ENCODE data around the gene ARID2.

The ARID2 gene

DNA sequence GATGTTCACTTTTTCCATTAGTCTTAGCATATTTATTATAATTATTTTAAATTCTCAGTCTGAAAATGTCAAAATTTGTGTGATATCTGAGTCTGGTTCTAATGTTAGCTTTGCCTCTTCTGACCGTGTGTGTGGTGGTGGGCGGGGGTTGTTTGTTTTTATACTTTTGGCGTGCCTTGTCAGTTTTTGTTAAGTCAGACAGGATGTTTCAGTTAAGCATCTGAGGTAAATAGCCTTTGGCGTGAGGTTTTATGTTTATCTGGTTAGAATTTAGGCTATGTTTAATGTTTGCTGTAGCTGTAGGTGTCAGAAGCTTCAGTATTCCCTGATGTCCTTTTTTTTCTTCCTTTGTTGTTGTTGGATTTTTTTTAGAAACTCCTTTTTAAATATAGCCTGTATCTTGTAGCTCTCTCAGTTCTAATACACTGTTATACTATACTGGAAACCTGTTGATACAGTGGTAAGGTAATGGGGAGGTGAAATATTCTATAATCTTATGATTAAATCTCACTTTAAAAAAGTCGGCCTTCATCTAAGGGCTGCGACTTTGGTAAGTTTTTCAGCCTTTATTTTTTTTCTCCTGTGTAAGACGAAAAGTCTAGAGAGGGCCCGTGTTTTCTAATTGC lies 149.2 kb downstream of the ARID2 start:
- DNase-seq = peak; percentile 17

DNA sequence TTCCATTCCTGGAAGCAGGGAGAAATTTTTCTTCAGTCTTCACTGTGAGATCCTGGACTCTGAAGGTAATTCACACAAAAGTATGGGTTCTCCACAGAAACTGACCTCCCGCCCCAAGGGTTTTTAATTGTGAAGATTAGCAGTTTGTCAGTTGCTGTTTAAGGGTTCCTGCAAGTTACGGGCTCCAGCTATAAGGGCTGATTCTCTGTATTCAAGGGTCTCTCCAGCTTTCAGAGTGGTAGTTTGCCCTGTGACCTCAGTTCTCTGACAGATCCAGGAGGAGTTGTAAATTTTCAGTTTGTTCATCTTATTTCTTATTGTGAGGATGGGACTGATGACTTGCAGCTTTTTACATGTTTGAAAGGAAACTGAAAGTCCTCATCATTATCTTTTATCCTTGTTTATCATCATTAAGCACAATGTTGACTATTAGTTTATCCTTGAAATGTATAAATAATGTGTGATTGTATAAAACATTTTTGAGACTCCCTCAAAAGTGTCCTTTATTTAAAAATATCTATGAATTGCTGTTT lies 149.9 kb downstream of the ARID2 start:
- DNase-seq = no peak

DNA sequence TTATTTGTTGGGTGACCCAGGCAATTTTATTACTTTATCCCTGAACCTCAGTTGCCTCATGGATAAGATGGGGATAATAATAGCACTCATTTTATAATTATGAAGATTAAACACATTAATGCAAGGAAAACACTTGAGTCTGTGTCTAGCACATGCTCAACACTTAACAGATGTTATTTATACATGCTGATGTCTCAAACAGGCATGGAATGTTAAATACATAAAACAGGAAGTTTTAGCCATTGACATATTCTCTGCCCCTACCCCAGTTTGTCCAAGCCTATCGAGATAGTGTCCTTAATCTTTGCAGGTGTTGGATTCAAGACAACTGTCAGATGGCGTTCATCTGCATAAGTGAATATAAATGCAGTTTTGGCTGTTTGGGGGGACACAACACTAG lies 151.0 kb downstream of the ARID2 start:
- DNase-seq = no peak

DNA sequence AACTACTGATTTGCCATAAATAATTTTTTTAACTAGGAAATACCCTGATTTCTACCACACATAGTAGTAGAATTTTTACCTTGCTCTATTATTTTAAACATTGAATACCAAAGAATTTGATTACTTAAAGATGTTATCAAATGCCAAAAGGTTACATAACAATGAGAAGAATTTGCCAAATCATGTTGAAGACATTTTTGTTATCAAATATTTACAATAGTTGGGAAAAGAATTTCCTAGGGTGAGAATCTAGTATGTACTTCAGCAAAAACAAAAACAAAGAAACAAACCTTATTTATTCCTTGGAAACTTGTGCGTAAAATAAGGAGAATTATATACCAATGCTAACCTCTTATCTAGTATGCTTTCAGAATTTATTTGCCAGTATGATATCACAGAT lies 153.7 kb downstream of the ARID2 start:
- no peak for DNase-seq

DNA sequence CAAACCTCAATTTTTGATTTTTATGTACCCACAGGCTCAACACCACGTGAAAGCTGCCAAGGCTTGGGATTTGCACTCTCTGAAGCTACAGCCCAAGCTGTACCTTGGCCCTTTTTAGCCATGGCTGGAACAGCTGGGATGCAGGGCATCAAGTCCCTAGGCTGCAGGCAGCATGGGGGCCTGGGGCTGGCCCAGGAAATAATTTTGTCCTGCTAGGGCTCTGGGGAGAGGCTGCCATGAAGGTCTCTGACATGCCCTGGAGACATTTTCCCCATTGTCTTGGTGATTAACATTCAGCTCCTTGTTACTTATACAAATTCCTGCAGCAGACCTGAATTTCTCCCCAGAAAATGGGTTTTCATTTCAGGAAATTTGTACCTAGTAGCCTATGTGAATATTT lies 157.2 kb downstream of the ARID2 start:
- no peak for DNase-seq

DNA sequence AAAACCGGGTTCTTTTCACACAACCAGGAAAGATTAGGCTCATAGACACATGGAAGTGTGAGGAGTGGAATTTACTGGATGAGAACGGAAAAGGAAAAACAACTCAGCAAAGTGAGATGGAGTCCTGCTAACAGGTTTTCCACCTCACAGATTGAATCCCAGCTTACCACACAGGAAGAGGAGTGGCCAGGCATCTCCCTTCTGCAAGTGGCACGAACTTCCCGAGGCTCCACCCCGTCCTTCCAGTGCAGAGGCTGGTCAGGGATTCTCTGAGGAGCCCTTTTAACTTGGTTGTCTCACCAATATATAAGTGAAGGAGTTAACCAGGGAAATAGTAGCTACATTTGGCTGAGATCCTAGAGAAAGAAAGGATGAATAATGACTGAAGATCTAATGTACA lies 158.0 kb downstream of the ARID2 start:
- no peak for DNase-seq

DNA sequence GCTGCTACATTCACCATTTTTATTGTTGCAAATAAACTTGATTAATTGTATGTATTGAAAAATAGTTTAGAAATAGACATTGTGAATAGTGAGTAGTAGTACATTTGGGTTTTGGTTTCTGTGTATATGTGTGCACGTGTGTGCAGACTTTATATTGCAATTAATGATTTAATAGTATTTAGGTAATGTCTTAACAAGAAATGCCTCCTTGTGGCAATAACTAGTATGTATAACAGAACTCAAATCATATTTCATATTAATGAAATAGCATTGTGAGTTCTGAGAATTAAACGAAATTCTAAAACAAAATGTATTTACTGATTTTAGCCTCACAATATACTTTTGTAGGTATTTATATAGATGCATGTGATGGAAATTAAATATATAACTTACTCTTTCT lies 160.8 kb downstream of the ARID2 start:
- no peak for DNase-seq

DNA sequence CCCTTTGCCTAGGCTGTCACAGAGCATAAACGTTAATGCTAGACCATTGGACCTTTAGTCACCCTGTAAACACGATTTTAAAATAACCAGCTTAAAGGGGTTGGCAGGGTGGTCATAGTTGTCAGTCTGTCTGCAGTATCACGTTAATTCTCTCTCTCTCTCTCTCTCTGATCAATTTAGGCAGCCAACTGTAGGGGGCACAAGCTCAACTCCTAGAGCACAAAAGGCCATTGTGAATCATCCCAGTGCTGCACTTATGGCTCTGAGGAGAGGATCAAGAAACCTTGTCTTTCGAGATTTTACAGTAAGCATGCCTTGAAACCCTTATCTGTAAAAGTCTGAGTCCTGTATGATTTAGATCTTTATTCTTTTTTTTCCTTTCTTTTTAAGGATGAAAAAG lies 163.7 kb downstream of the ARID2 start:
- DNase-seq = no peak

DNA sequence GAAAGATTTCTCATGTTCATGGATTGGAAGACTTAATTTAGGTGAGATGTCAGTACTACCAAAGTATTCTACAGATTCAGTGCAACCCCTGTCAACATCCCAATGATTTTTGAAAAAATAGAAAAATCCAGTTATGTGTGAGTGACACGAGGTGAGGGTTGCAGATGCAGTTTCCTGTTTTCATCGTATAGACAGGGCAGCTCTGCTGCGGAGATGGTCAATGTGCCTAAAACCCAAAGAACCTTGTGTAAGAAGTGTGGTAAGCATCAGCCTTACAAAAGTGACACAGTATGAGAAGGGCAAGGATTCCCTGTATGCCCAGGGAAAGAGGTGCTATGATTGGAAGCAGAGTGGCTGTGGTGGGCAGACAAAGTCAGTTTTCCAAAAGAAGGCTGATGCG lies 166.5 kb downstream of the ARID2 start:
- DNase-seq = no peak

DNA sequence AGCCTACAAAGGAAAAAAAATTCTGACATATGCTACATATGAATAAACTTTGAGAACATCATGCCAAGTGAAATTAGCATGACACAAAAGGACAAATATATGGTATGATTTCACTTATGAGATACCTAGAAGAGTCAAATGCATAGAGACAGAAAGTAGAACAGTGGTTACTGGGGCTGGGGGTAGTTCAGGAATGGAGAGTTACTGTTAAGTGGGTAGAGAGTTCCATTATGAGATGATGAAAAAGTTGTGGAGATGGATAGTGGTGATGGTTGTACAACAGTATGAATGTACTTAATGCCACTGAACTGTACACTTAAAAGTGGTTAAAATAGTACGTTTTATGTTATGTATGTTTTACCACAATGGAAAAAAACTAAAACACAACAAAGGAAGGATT lies 168.6 kb downstream of the ARID2 start:
- DNase-seq = no peak

DNA sequence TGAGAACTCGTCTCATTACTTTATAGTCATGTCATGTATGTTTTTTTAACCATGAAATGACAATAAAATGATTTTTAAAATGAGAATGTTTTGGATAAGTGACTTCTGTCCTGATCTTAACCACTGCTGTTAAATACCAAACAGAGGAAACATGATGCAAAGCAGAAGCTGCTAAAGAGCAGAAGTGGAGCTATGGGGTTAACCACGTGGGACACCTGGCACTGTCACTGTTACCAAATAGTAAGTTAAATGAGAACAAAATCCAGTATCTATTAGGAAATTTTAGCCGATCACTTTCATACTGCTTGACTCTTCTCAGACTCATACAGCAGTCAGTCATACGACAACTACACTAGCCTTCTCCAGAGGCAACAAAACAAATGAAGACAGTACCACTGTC lies 178.4 kb downstream of the ARID2 start:
- no peak for DNase-seq

DNA sequence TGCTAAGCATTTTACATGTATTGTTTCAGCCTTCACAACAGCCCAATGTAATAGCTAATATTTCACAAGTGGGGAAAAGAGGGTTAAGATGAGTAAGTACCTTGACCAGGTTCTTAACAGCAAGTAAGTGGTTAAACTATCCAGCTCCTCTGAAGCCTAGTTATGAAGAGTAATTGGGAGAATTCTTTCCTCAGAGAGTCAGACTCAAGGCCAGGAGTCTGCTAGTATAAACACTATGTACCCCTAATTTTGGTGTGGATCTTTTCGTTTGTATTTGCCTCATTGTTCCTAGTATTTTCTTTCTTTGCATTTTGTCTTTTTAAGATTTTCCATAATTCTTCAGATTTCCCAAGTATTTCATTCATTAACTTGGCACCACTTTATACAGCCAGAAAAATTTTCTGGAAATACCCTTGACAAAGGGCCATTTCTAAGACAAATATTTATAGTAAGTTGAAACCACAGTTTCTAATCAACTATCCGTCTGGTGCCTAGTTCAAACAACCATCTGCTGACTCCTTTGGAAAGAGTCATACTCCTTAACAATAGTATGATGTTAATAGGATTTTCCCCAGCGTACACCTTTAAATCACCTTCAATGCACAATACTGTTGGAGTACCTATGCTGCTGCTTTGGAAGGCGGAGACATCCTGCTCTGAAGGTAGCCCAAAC lies 179.7 kb downstream of the ARID2 start:
- DNase-seq = no peak

DNA sequence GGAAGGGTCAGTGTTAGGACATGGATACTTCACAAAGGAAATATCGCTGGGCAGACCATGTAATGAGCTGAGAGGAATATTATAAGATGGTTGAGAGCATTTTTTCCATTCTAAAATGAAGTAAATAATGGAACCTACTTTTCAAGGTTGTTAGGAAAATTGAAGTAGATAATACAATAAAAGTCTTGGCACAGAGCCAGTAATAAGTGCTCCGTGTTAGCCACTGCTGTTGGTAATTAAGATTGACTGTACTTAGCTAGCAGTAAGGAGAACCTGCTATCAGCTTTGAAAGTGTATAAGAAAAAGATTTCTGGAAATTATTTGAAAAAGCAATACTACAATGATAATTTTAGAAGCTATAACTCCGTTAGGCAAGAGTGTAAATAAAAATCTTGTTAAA lies 183.3 kb downstream of the ARID2 start:
- no peak for DNase-seq

DNA sequence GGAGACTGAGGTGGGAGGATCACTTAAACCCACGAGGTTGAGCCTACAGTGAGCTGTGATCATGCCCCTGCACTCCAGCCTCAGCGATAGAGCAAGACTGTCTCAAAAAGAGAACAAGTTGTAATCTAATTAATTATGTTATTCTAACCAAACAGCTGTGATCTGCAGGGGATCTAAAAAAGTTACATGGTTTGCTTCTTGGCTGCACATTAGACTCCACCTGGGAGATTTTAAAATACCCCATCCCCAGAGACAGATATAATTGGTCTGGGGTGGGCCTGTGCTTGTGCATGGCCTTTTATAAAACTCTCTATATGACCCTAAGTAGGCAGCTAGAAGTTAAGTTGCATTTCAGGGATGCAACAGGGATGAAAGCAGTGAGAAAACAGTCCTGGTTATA lies 184.1 kb downstream of the ARID2 start:
- DNase-seq = no peak

DNA sequence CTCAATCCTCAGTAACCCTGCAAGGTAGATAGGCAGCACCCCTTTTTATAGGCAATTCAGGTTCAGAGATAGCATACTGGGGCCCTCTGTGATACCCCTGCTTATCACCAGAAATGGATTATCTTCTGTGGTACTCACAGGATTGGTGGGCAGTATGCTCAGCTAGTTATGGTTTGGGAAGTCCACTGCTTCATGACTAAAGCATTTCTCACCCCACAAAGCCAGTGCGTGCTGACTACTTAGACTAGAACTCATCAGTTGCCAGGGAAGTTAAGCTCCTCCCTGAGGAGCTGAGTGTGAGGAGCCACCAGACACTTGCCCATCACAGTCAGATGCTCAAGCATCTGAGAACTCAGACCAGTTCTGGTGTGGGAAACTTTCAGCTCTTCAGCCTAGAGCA lies 184.6 kb downstream of the ARID2 start:
- no peak for DNase-seq

DNA sequence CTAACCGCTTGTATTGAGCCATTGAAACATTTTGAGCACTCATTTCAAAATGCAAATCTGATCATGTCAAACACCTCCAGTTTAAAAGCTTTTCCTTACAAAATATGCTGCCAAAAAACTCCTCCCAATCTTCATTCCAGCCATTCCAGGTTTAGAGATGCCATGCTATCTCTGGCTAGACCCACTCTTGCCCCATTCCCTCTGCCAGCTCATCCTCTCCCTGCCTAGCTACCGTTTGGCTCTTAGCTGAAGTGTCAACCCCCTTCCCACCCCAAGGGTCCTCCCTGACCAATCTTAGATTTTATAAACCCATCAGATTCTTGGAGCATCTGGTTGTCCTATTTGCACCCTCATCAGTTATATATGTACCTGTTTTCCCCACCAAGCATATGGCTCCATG lies 185.9 kb downstream of the ARID2 start:
- no peak for DNase-seq

DNA sequence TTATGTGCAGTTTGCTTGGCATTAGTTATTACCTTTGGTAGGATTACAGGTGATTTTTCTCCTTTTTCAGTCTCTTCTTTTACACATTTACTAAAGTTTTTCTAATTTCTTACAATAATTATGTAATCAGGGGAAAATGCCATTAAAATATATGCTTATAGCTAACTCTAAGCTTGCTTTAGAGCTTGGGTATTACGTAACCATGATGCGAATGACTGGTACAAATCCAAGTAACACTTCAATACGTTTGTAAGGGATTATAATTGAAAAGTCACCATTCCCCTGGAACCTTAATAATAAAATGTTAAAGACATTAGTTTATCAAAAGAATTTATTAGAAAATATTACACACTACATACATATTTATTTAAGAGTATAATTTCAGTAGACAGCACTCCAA lies 189.3 kb downstream of the ARID2 start:
- no peak for DNase-seq

DNA sequence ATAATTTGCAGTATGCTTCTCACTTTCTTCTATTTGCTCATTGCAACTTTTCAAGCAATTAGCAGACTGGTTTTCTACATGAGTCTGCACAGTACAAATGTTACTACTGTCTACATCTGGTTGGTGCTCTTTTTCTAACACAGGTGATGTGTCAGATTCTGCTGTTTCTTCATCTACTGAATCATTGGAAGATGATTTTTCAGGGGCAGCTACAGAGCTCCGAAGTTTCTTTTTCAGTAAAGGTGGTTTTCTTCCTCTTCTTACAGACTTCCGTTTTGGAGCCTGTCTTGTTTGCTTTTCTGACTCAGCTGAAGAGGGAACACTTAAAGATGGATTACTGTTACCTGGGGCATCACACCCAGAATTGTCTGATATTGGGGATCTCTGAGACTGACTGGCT lies 198.8 kb downstream of the ARID2 start:
- no peak for DNase-seq

DNA sequence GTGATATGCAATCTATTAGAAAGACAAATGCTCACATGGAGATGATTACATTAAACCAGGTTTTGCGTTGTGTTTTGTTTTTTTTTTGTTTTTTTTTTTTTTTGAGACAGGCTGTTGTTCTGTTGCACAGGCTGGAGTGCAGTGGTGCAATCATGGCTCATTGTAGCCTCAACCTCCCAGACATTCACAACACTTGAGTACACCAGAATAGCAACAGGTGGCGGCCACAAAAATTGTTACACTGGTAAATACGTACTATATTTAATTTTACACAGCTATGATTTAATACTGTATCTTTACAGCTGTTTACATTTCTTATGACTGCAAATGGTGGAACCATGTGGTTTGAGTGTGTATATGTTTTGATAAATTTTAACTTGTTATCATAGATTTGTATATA lies 200.9 kb downstream of the ARID2 start:
- DNase-seq = no peak

DNA sequence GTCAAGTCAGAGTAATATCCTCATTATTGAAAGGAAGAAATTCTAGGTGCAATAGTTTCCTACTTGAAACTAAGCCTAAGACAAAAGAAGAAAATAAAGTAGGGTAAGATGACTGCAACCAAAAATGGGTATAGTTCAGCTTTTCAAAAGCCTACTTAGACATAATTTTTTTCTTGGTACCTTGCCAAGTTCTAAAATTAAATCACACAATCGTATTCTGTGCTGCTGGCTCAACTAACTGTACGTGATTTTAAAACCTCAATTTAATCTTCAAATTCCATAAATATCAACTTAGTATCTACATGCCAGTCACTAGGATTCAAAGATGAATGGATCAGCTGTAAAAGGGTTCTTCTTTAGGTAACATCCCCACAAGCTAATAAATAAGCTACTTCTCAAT lies 204.0 kb downstream of the ARID2 start:
- no peak for DNase-seq

DNA sequence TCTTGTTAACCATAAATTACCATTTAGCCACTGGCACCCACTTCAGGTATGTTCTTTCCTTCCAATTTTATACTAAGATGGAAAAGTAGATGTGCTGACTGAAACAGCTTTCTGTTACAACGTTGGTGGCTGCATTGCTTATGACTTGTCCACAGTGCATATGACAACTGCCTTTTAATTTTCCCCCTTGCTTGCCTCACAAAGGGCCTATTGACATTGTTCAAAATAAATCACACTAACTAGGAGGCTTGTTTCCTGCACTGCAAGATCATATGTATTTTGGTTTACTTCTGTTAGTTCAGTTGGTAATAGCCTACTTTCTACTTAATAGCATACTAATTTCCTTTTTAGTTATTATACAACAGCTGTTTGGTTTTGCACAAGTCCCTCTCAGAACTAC lies 205.4 kb downstream of the ARID2 start:
- DNase-seq = no peak

DNA sequence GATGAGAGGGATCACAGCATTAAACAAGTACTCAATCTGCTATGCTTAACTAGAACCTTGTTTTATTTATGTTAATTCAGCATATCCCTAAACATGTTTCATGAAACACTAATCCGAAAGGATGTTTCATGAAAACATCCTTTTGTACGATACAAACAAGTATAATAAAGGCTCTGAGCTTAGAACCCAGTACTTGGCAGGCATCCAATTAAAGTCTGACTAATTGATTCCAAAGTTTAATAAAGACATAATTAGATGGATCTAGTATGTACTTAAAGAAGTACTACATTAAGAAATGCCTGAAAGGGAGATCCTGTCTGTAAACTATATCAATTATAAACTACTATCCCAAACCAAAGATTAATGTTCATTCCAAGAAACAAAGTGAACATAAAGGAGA lies 209.1 kb downstream of the ARID2 start:
- DNase-seq = no peak

DNA sequence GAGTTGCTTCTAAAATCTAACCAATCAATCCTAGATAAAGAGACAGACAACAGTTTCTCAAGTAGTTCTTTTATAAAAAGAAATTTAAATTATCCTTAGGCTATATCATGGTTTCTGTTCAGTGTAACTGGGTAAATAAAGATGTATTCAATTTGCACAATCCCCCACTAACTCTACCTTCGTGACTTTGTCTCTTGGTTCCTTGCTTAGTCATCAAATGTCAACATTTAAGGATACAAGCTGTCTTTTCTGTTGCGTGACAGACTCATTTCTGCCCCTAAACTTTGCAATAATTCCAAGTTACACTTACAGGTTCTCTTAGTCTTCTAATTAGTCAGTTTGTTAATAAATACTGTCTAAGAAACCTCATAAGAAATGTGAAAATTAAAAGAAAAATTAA lies 210.3 kb downstream of the ARID2 start:
- no peak for DNase-seq

DNA sequence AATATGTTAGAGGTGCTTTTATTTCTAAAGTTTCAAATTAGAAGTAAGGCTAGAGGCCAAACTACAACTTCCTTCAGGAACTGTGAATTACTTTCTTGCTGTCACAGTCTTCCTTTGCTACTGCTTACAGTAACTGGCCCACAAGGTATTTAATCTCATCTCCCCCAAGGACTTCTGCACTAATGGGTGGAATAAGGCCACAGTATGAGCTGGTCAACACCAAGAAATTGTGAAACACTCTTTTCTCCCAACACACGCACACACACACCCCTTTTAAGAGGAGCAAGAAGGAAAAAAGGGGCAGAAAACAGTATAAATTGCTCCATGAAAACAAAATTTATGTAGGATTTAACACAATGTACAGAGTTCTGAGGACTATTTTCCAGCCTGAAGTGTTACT lies 215.3 kb downstream of the ARID2 start:
- no peak for DNase-seq

DNA sequence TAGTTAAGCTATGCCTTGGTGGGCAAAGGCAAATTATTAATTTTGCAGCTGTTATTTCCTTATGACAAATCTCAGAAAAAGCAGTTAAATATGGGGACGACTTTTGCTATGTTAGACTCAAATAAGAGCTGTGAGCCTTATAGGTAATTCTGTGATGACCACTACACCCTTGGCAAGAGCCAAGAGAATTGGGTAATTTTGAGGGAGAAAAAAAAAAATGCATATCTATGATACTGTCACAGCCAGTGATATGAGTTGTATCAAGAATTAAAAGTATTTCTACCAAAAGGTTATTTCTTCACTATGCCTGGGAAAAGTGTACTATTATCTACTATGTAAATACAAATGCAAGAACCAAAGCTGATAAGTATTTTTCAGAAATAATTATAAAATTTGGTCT lies 216.9 kb downstream of the ARID2 start:
- DNase-seq = no peak
